NCI-H1694 (cell line): ENCODE measurements around the gene DCLK3.

ENCODE experiments used
- DNase-seq: peaks from one replicate; lab custom pipeline; 2025; lab: John Stamatoyannopoulos, UW

Gene DCLK3

DNA sequence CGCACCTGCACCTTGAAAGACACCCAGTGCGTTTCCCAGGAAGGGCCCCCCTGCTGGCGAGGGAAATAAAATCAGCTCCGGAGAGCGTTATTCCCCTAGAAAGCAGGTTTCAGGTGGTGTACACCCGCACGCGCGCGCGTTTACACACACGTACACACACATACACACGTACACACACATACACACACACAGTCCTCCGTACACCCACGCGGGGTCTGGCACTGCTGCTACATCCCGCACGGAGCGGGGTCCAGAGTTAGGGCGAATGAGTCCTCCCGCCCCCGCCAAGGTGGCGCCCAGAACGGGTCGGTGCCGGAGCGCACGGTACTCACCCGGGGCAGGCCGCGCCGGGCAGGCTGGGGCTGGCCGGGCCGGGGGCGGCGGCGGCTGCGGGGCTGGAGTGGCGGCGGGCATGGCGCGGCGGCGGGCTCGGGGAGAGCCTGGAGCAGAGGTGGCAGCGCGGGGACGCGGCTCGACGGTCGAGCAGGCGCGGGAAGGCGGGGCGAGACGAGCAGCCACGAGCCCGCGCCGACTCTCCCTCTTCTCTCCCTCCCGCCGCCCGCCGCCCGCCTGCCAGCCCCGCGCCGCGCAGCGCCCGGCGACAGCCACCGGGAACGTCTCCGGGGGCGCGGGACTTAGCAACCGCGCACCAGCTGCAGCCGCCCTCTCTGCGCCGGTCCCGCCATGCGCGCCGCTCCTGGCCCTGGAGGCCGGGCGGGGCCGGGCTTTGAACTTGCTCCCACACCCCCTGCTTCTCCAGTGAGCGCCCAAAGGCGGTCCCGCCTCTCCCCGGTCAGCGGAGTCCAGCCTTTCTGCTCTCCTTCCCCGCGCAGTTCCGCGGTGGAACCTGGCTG is at the start of gene DCLK3:
Gene DCLK3, minus strand, starts transcription at position 704 of the 854 bp plus-strand sequence. Its CDS starts 290 bp downstream, at position 414.
- no peak for DNase-seq

DNA sequence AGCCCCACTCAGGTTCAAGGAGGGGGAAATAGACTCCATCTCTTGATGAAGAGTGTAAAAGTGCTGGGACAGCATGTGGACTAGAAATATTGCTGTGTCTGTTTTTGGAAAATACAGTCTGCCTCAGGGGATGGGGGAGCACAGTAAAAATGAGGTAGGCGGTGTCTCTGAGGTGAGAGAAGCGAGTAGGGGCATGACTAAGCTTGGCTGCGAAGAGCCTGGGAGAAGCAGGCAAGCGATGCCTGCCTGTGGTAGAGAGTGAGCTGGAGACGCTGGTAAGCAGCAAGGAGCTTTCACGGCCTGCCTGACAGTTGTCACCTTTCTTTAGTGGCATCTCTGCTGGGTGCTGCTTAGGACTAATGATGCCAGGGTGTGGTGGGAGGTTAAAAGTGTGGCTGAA is 49.0 kb upstream of the DCLK3 start:
- no peak for DNase-seq

DNA sequence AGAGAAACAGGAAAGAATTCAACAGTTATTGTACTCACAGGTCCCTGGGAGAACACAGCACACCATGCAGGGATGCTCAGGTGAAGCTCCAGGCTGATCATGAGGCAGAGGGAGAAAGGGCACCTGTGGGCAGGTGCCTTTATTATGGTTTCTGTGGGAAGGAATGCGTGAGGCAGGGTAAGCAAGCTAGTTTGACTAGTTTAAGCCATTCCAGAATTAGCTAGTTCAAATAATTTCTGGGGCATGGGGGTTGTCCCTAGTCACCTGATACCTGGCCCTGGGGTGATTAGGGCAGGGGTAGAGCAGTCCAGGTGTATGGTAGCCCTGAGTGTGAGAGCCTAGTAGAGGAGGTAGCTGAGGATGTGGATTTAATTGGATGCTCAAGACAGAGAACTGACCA is 47.9 kb upstream of the DCLK3 start:
- no peak for DNase-seq

DNA sequence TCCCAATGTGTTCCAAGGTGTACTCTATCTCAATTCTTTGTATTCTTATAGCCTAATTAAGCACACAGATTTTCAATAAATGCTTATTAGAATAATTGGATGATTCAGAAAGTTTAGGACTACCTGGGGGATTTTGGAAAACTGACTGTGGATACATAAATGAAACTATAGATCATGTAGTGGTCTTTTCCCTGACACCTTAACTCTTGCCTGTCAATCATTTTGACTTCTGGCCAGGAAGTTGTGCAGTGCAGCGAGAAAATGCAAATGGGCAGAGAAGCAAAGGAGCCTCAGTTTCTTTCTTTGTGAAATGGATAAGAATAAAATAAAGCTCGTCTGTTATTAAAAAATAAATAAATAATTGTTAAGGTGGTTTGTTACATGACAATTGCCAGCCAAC is 47.4 kb upstream of the DCLK3 start:
- no peak for DNase-seq

GRCh38 chr3:36804295-36805055 is 40.1 kb upstream of the DCLK3 start:
- DNase-seq: no peak

- DNase-seq: no peak
These were observed 38.9 kb upstream of the DCLK3 start for GRCh38 chr3:36803091-36803791.

GRCh38 chr3:36800533-36801116 is 36.3 kb upstream of the DCLK3 start:
- DNase-seq: no peak

DNA sequence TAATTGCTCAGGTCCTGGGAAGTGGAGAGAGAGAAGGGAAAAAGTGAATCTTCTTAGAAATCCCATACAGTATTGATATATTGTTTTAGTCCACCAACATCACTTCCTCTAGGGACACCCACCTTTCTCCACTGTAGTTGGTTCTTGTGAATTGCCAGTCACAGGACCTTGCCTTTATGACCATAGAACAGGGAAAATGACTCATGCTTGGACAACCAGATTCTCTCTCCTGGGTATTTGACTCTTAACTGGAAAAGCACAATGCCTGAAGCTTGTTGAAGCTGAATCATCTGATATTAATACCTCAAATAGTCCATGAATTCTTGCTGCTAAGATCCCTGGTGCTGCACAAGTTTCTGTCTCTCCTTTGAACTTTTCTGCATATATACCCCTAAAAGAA is 32.5 kb upstream of the DCLK3 start:
- DNase-seq: no peak

- DNase-seq: no peak
These were observed 31.8 kb upstream of the DCLK3 start for GRCh38 chr3:36796161-36796560.

DNA sequence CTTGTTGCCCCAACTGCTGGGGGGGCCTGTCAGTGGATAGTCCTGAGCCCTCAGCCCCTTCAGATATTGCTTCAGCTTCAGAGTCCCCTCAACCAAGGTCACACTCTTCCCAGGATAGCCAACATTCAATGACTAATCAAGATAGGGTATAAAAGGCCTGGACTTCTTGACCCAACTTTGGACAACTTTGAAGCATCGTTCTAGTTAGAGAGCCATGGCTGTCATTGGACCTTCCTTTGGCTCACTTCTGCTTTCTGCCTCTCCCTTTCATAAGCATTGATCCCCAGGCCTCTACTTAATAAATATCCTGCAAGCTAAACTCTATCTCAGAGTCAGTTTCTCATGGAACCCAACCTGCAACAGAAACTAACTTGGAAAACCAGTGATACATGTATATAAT is 31.3 kb upstream of the DCLK3 start:
- no peak for DNase-seq

DNA sequence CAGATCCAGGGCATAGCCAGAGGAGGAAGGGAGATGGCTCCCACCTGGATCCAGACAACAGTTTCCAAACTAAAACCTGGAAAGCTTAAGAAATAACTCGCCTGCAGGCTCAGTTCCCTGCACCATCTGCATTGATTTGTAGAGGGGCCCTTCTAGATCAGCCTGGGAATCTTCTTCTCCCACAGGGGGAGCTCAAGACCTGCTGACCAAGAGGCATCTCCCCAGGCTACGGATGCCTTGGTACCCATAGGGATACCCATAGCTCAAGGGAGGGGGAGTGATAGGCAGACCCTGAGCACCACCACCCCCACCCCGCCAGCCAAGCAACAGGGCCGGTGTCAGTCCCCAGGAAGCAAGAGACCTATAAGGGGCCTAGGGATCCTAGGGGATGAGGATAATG is 28.0 kb upstream of the DCLK3 start:
- DNase-seq: no peak

DNA sequence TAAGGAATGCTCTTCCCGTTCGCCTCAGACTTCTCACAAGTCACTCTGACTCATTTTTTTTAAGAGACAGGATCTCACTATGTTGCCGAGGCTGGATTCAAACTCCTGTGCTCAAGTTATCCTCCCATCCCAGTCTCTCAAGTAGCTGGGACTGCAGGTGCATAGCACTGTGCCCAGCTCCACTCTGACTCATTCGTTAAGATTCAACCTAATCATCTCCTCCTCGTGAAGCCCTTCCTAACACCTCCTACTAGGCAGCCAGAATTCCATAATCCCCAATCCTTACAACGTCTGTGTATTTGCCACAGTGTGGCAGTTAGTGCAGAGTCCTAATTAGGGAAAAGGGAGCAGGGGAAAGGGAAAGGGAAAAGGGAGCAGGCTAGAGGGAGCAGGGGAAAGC is 26.4 kb upstream of the DCLK3 start:
- no peak for DNase-seq

- no peak for DNase-seq
These were observed 22.9 kb upstream of the DCLK3 start for GRCh38 chr3:36786921-36787890.

- no peak for DNase-seq
These were observed 19.8 kb upstream of the DCLK3 start for GRCh38 chr3:36784138-36784635.

DNA sequence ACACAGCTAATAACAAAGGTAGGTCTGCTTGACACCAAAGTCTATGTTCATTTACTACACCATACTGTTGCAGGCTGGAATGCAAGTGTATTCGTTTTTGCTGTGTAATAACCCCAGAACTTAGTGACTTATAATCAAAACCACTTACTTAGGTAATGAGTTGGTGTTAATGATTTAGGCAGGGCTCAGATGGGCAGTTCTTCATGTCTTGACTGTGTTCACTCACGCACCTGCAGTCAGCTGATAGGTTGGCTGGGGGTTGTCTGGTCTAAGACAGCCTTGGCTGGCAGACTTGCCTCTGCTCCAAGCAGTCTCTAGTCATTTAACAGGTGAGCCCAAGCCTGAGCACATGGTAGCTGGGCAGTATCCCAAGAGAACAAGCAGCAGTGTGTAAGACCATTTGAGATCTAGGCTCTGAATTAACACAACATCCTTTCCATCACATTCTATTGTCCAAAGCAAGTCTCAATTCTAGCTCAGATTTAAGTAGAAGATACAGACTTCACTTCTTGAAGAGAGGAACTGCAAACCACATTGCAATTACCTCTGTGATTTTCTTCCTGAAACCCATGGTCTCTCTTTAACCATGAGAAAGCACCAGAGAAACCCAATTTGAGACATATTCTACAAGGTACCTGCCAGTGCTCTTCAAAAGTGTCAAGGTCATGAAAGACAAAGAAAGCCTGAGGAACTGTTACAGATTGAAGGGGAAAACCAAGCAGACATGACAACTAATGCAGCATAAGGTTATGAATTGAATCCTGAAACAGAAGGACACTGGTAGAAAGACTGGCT is 13.3 kb upstream of the DCLK3 start:
- no peak for DNase-seq

DNA sequence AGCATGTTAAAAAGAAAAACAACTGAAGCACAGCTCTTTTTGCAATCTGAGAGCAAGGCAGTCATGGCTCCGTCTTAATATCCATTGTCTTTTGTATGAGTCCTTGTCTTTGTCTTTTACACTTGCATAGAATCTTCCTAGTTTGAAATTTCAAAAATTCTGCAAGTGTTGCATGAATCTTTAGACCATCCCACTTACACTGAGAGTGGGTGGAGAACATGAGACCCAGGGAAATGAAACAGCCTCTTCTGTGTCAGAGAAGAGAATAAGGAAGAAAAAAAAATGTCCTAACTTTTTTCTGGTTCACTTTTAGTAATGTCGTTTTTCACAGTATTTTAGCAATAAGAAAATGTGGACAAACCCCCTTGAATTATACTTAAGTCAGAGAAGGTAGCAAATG is 12.1 kb upstream of the DCLK3 start:
- no peak for DNase-seq

GRCh38 chr3:36774052-36774451 is 9.7 kb upstream of the DCLK3 start:
- no peak for DNase-seq

DNA sequence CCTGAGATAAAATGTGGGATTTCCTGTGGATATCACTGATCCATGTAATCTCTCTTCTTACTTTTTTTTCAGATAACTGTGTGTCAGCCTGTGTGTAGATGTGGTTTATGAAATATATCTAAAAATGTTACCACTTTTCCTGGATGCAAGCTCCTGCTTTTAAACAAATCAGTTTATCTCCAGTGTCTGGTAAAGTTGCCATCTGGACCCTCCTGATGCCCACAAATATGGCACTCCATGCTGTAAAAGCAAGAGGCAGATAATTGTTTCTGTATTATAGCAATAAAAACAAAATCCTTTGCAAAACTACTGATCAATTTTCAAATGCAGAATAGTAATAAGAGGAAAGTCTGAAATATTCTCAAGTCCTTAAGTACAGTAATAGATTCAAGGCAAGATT is 7.6 kb upstream of the DCLK3 start:
- no peak for DNase-seq

- DNase-seq: no peak
These were observed 5.6 kb upstream of the DCLK3 start for GRCh38 chr3:36769926-36770325.

- DNase-seq: no peak
These were observed 751 bp upstream of the DCLK3 start for GRCh38 chr3:36765104-36765503.
